Naive thymus-derived CD4-positive, alpha-beta T cell (primary cell): ENCODE results near the gene CD177. TPM values are rescaled to one million over a fixed set of nuclear protein-coding genes. Genes with fewer than 3 reads are reported as not detected.
"Not testable (repeated sequence)": the region's sequence is repeated elsewhere in the genome, so short reads cannot be mapped to it uniquely, and the experiment has no call there.

Source experiments
- ATAC-seq: fragments of 150-1000 bp; cut with Tn5 transposase; 2 replicates; pipeline ENCODE4 v1.10.0; 2021; ENCODE audit warnings: mild to moderate bottlenecking, moderate library complexity
- CTCF ChIA-PET: fragments of 350-600 bp; sonication (Branson Sonifier 250); formaldehyde crosslinking; loops from one replicate; lab custom pipeline; 2021; ENCODE audit warnings: antibody characterized with exemption; lab: Charles Lee
- POLR2A ChIA-PET: fragments of 350-600 bp; sonication (Branson Sonifier 250); formaldehyde crosslinking; loops from one replicate; lab custom pipeline; 2021; ENCODE audit warnings: antibody characterized with exemption, inconsistent platforms; lab: Charles Lee
- DNase-seq, 9 donors: peaks; one replicate each; pipeline versions ENCODE4 v3.0.0 to v3.0.0-alpha.2; 2020 to 2022; ENCODE audit warnings: mixed read lengths in 1 of 9
- H3K27ac ChIP-seq: one replicate; pipeline ENCODE4 v1.7.0; 2013; ENCODE audit warnings: mild to moderate bottlenecking, low read depth, low read length, moderate library complexity
- H3K27me3 ChIP-seq, 2 donors: one replicate each; pipeline ENCODE4 v1.7.0; 2013; ENCODE audit warnings: low read length in 2 of 2, mild to moderate bottlenecking in 2 of 2, moderate library complexity in 2 of 2; ENCODE audit not compliant: control insufficient read depth in 2 of 2, insufficient read depth in 2 of 2
- H3K36me3 ChIP-seq, 3 experiments: 1 replicate in 2 of 3; 2 replicates in 1 of 3; pipeline ENCODE4 v1.7.0; 2013; ENCODE audit warnings: low read length in 3 of 3, mild to moderate bottlenecking in 3 of 3, moderate library complexity in 1 of 3; ENCODE audit not compliant: insufficient read depth in 3 of 3, control insufficient read depth in 2 of 3
- H3K4me1 ChIP-seq, 2 donors: one replicate each; pipeline ENCODE4 v1.7.0; 2013; ENCODE audit warnings: low read length in 2 of 2, mild to moderate bottlenecking in 2 of 2, moderate library complexity in 1 of 2; ENCODE audit not compliant: control insufficient read depth in 2 of 2, insufficient read depth in 2 of 2
- H3K4me3 ChIP-seq: 2 replicates; pipeline ENCODE4 v1.7.0; 2013; ENCODE audit warnings: mild to moderate bottlenecking, low read length
- H3K9me3 ChIP-seq, 3 experiments: 1 replicate in 2 of 3; 2 replicates in 1 of 3; pipeline ENCODE4 v1.7.0; 2013; ENCODE audit warnings: low read length in 3 of 3; ENCODE audit not compliant: control insufficient read depth in 2 of 3
- H3K27ac Mint-ChIP-seq, 9 donors: one replicate each; pipeline ENCODE4 v1.8.0; 2020 to 2022; ENCODE audit warnings: mixed read lengths in 9 of 9, mild to moderate bottlenecking in 8 of 9, moderate library complexity in 5 of 9, inconsistent platforms in 2 of 9
- H3K27me3 Mint-ChIP-seq, 5 donors: one replicate each; pipeline ENCODE4 v1.8.0; 2021 to 2022; ENCODE audit warnings: mixed read lengths in 5 of 5, mild to moderate bottlenecking in 1 of 5
- H3K36me3 Mint-ChIP-seq, 5 donors: one replicate each; pipeline ENCODE4 v1.8.0; 2020 to 2022; ENCODE audit warnings: mixed read lengths in 5 of 5, mild to moderate bottlenecking in 3 of 5, inconsistent platforms in 1 of 5
- H3K4me1 Mint-ChIP-seq, 7 donors: one replicate each; pipeline ENCODE4 v1.8.0; 2020 to 2022; ENCODE audit warnings: mixed read lengths in 7 of 7, mild to moderate bottlenecking in 3 of 7, inconsistent platforms in 1 of 7
- H3K4me3 Mint-ChIP-seq, 10 donors: one replicate each; pipeline ENCODE4 v1.8.0; 2020 to 2022; ENCODE audit warnings: mild to moderate bottlenecking in 10 of 10, mixed read lengths in 10 of 10, moderate library complexity in 6 of 10, inconsistent platforms in 2 of 10
- H3K9me3 Mint-ChIP-seq, 11 donors: one replicate each; pipeline ENCODE4 v1.8.0; 2020 to 2022; ENCODE audit warnings: mixed read lengths in 11 of 11, mild to moderate bottlenecking in 4 of 11, inconsistent platforms in 1 of 11, moderate library complexity in 1 of 11
- intact Hi-C, 2 donors: fragments of 100-400 bp; cut with micrococcal nuclease; formaldehyde crosslinking; loops; one replicate each; pipeline ENCODE4 v1.15.1; 2023
- polyA plus RNA-seq, 2 donors: library from polyadenylated mRNA; unstranded; fragments of 300-500 nt; fragmentation: Illumina TruSeq; gene quantifications; one replicate each; pipeline ENCODE4 v1.2.3, GENCODE V29; 2021
- total RNA-seq, 6 experiments: library from RNA in 5 of 6; stranded (reverse) in 5 of 6; gene quantifications; 1 replicate in 5 of 6; 2 replicates in 1 of 6; pipeline ENCODE4 v1.2.3 and lab custom pipeline; 2021 to 2026

CD177 gene
- total and polyA plus RNA-seq, 7 experiments from 2014 or later, result not detected

- H3K9me3 ChIP-seq, DNase-seq, H3K4me3 ChIP-seq, ATAC-seq, CTCF ChIA-PET, H3K36me3 ChIP-seq, H3K27ac ChIP-seq, H3K4me1 Mint-ChIP-seq, H3K27me3 ChIP-seq, H3K9me3 Mint-ChIP-seq, POLR2A ChIA-PET, intact Hi-C loops, H3K4me1 ChIP-seq, H3K4me3 Mint-ChIP-seq, H3K27ac Mint-ChIP-seq, H3K36me3 Mint-ChIP-seq: not testable (repeated sequence)
- H3K27me3 Mint-ChIP-seq, result peaks cover 0 to 40% (median 33%) of the 10 kb centered on the region in 5 donors
Measured at GRCh38 chr19:43340101-43340500, 13.4 kb upstream of the CD177 start.

- H3K36me3 Mint-ChIP-seq, DNase-seq, CTCF ChIA-PET, ATAC-seq, H3K36me3 ChIP-seq, H3K27ac Mint-ChIP-seq, H3K27me3 ChIP-seq, POLR2A ChIA-PET, H3K4me1 Mint-ChIP-seq, H3K27ac ChIP-seq, intact Hi-C loops, H3K4me3 ChIP-seq, H3K4me3 Mint-ChIP-seq, H3K9me3 Mint-ChIP-seq, H3K9me3 ChIP-seq, H3K4me1 ChIP-seq: not testable (repeated sequence)
- H3K27me3 Mint-ChIP-seq, result peaks cover 0 to 35% (median 33%) of the 10 kb centered on the region in 5 donors
Measured at GRCh38 chr19:43341098-43341497, 12.4 kb upstream of the CD177 start.

GRCh38 chr19:43342104-43342503 lies 11.4 kb upstream of the CD177 start:
- H3K27ac Mint-ChIP-seq, ATAC-seq, H3K36me3 ChIP-seq, H3K27ac ChIP-seq, CTCF ChIA-PET, H3K9me3 Mint-ChIP-seq, H3K4me3 Mint-ChIP-seq, POLR2A ChIA-PET, H3K27me3 ChIP-seq, H3K4me3 ChIP-seq, H3K9me3 ChIP-seq, DNase-seq, H3K36me3 Mint-ChIP-seq, H3K4me1 Mint-ChIP-seq, intact Hi-C loops, H3K4me1 ChIP-seq: not testable (repeated sequence)
- peaks cover 0 to 34% (median 31%) of the 10 kb centered on the region in 5 donors for H3K27me3 Mint-ChIP-seq

GRCh38 chr19:43344347-43344925 lies 9.1 kb upstream of the CD177 start:
- H3K4me1 Mint-ChIP-seq, H3K27me3 ChIP-seq, POLR2A ChIA-PET, H3K27ac Mint-ChIP-seq, CTCF ChIA-PET, H3K4me3 Mint-ChIP-seq, H3K27ac ChIP-seq, DNase-seq, H3K36me3 Mint-ChIP-seq, H3K9me3 ChIP-seq, ATAC-seq, intact Hi-C loops, H3K9me3 Mint-ChIP-seq, H3K4me1 ChIP-seq, H3K36me3 ChIP-seq, H3K4me3 ChIP-seq: not testable (repeated sequence)
- peaks cover 0 to 33% (median 20%) of the 10 kb centered on the region in 5 donors for H3K27me3 Mint-ChIP-seq

GRCh38 chr19:43349813-43350212 lies 3.7 kb upstream of the CD177 start:
- H3K4me1 Mint-ChIP-seq, H3K36me3 Mint-ChIP-seq, ATAC-seq, H3K27ac Mint-ChIP-seq, H3K4me3 ChIP-seq, H3K27ac ChIP-seq, POLR2A ChIA-PET, H3K9me3 ChIP-seq, intact Hi-C loops, H3K36me3 ChIP-seq, H3K4me3 Mint-ChIP-seq, DNase-seq, H3K4me1 ChIP-seq, H3K27me3 ChIP-seq, H3K9me3 Mint-ChIP-seq, CTCF ChIA-PET: not testable (repeated sequence)
- H3K27me3 Mint-ChIP-seq, result peaks cover 6 to 23% (median 12%) of the 10 kb centered on the region in 5 donors

GRCh38 chr19:43351998-43352746 lies 1.3 kb upstream of the CD177 start:
- H3K4me3 Mint-ChIP-seq, result peak overlapping the region in 1 of 10 donors; percentile 2

GRCh38 chr19:43354305-43354627 lies 780 bp downstream of the CD177 start:
- no peak for DNase-seq
- H3K27me3 Mint-ChIP-seq, result peaks cover 6 to 28% (median 17%) of the 10 kb centered on the region in 5 donors
- H3K4me1 ChIP-seq, result no peaks in the 10 kb centered on the region
- no peaks in the 10 kb centered on the region for H3K9me3 Mint-ChIP-seq
- no peak overlapping the region for H3K27ac ChIP-seq
- no peaks in the 10 kb centered on the region for H3K27me3 ChIP-seq
- intact Hi-C loops, result no loop called here
- POLR2A ChIA-PET, result no interaction called here
- no peaks in the 10 kb centered on the region for H3K36me3 Mint-ChIP-seq
- no peak overlapping the region for H3K4me3 Mint-ChIP-seq
- no peak overlapping the region for H3K4me3 ChIP-seq
- no peak for ATAC-seq
- H3K36me3 ChIP-seq, result no peaks in the 10 kb centered on the region
- H3K27ac Mint-ChIP-seq, result no peak overlapping the region
- CTCF ChIA-PET, result no interaction called here
- peaks cover 0 to 9% (median 0%) of the 10 kb centered on the region in 7 donors for H3K4me1 Mint-ChIP-seq
- H3K9me3 ChIP-seq, result no peaks in the 10 kb centered on the region

More at GRCh38 chr19:43351998-43352746, 1.3 kb upstream of the CD177 start:
- intact Hi-C loops, result no loop called here
- CTCF ChIA-PET, result no interaction called here
- Mint-ChIP-seq H3K27me3 (peaks cover 6 to 30% (median 17%) of the 10 kb centered on the region in 5 donors), H3K36me3 (no peaks in the 10 kb centered on the region), H3K4me1 (peaks cover 0 to 9% (median 0%) of the 10 kb centered on the region in 7 donors), H3K9me3 (peaks cover 0 to 5% (median 1%) of the 10 kb centered on the region in 11 donors), H3K27ac (peak overlapping the region in 1 of 9 donors; percentile 10)
- no peak overlapping the region for H3K27ac ChIP-seq
- H3K27me3 ChIP-seq, result no peaks in the 10 kb centered on the region
- ATAC-seq, result no peak
- no peak for DNase-seq
- H3K36me3 ChIP-seq, result no peaks in the 10 kb centered on the region
- no peak overlapping the region for H3K4me3 ChIP-seq
- POLR2A ChIA-PET, result no interaction called here
- H3K4me1 ChIP-seq, result no peaks in the 10 kb centered on the region
- H3K9me3 ChIP-seq, result no peaks in the 10 kb centered on the region
